GM15510 (cell line): ENCODE measurements around the gene SLF2.

Experiments used
- POLR2A ChIP-seq: IDR thresholded peaks from 3 replicates; pipeline ENCODE4 v1.6.1; 2011; ENCODE audit warnings: borderline replicate concordance; ENCODE audit not compliant: insufficient read length; ENCODE audit errors: extremely low read depth

The SLF2 gene

DNA sequence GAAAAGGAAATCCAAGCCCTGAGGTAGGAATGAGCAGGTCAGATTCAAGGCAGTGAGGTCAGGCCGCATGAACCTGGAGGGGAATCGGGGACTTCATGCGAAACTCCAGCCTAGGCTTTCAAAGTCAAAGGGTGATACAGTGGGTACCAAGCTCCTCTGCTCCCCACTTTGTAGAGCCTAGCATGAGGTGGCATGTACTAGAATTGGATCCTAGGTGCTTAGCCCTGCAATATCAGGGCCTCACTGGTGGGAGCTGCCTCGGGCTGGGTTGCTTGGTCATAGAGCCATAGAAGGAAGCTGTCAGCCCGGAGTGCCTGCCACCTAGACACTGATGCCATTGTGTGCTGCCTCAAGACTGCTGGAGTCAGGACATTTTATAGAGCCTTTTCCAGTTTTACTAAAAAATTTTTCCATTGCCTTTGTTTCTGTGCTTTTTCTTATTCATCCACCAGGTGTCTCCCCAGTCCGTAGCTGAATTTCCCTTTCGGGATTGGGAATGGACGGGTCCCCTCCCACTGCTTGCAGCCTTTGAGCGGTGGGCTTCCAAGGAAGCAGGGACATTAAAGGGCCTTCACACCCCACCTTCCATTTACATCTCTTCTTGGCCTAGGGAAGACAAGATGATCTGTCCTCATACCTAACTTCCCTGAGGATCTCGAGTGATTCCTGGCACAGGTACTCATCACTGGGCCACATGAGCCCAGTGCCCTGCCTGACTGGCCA, 81.4 kb downstream of the SLF2 start:
- TF ChIP-seq POLR2A = no peak

DNA sequence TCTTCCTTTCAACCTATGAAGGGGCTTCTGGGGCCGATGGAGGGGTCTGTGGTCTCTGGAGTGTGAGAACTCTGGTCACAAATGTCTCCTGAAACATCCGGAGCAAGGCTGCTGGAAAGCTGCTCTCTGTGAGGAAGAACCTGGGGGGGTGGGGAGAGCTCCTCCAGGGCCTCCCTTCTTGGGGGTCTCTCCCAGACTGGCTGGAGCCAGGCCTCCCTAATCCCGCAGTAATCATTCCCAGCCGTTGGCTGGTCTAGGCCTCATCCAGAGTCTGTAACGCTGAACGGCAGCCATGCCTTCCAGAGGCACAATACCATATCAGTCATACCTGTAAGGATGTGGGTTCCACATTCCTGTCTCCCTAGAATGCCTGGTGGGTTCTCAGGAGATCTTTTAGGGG, 82.4 kb downstream of the SLF2 start:
- no peak for TF ChIP-seq POLR2A

DNA sequence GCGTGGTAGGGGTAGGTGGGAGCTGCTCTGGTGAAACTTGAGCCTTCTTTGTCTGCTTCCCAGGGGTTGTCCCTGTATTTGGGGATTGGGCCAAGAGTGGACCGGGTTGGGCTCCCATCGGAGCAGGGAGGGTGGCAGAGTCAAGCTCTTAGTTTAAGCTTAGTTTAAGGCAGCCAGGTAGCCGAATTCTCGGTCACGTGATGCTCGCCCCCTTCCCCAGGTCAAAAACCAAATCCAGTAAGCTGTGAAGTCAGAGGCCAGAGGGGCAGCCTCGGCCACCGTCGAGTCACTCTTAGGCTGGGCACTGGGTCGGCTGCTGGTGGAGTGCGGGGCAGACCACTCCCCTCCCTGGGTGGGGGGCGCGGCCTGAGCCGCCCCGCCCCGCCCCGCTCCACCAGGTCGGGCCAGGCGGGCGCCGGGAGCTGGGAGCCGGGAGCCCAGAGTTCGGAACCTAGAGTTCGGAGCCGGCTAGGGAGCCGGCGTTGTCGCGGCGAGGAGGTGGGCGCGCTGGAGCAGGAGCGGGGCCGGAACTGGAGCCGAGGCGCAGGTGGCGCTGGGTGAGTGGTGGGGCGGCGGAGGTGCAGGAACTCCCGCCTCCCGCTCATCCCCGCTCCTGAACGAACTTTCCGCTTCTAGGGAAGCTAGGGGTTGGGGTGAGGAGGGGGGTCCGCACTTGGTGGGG, 84.1 kb downstream of the SLF2 start:
- peak; percentile 56 for TF ChIP-seq POLR2A

DNA sequence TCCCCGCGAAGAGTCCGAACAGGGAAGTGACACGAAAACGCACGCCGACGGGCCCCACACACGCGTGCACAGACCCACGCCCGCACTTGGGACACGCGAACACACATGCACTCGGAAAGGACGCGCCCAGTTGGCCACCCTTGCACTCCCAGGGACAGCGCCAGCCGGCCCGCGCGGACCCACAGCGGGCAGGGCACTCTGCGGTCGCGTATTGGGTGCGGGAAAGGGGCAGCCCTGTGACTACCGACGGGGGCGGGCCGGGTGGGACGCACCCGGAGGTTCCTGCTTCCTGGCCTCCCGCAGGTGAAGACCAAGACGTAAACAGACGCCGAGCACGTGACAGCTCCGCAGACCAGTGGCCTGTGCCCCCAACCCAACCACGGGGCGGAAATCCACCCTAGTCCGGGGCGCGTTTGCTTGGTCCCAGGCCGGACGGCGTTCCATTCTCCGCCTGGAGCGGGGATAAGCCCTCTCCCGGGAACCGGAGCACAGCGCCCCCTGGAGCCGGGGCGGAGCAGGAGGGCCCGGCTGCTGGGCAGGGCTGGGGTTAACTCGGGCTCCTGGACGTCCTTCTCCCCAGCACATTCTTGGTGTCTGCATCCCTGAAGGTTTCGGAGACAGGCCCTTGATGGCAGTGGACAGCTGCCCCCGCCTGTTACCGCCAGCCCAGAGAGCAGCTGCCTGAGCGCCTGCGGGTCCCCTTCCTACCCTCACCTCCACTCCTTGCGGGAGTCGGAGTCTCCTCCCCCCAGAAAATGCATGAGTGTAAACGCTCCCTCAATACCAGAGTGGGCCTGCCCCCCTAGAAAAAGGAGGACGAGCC, 84.8 kb downstream of the SLF2 start:
- peak; percentile 49 for TF ChIP-seq POLR2A

DNA sequence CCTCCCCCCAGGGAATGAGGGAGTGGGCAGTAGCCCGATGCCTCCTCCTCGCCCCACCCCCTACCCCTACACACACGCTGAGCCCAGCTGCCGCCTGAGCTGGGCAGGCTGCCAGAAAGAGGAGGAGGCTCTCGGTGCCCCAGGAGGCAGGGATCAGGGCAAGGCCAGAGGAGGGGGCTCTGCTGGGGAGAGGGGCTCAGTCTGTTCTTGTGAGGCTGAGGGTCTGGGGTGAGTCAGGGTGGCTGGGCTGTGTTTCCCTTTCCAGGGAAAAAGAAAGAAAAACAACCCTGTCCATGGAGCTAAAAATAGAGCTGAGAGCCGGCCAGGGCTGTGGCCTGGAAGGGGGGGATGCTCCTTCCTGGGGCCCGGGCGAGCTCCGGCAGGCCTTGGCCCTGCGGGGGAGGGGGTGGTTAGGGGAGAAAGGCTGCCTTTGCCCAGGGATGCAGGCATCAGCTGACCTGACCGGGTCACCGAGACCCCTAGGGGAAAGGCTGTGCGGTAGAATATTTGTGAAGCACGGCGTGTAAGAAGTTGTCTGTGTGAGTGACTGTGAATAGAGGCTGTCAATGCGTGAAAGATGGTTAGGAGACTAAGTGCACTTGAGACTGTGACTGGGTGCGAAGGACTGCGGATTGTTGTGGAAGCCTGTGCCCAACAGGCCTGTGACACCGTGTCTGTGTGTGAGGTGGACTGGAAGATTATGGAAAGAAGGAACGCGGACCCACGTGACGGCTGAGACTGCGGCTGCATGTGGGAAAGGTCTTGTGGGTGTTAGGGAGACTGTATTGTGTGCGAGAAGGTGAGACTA, 85.6 kb downstream of the SLF2 start:
- TF ChIP-seq POLR2A = no peak

DNA sequence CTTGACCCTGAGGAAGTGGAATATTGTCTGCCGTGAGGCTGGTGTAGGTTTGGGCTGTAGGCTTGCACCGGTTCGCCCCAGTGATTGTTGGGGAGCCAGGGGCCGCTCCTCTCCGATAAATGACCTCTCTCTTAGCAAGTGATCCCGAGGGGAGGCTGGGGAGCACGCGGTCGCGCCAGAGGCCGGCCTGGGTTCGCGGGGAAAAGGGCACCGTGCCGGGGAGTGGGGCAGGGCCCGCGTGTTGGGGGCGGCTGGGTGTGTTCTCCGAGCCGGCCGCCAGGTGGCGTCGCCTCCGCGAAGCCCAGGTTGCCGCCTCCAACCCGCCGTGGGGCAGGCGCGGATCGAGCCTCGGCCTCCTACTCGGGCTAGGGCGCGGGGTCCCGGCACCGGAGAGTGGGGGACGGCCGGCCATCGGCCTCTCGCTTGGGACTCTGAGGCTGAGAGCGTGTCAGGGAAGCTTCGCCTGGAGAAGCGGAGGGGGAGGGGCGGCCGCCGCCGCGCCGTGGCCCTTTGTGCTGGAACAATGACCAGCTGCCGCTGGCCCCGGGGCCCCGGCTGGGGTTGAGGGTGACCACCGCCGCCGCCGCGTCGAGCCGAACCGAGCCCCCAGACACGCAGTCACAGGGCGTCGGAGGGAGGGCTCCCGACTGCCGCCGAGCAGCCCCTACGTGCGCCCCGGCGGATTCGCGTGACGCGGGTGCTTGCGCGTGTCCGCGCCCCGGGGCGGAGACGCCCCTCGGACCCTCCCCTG, 86.4 kb downstream of the SLF2 start:
- peak; percentile 28 for TF ChIP-seq POLR2A

DNA sequence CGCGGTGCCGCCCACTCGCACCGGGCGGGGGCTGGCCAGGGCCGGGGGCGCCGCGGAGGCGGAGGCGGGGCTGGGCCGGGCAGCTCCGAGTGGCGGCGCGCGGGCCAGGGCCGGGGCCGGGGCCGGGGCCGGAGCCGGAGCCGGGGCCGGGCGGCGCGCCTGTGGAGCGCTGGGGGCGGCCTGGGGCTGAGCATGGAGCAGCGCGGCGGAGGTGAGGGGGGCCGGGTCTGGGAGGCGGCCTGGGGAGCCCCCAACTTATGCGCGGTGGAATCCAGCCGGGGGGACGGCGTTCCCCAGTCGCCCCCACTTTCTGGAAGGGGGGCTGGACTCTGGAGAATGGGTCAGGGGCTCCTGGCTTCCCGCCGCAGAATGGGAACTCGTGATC, 87.0 kb downstream of the SLF2 start, which contains the start of gene LZTS2:
Gene LZTS2, plus strand, starts transcription at position 67 of the 385 bp plus-strand sequence. CDS start 2,731 bp downstream, outside the sequence.
- TF ChIP-seq POLR2A = no peak

DNA sequence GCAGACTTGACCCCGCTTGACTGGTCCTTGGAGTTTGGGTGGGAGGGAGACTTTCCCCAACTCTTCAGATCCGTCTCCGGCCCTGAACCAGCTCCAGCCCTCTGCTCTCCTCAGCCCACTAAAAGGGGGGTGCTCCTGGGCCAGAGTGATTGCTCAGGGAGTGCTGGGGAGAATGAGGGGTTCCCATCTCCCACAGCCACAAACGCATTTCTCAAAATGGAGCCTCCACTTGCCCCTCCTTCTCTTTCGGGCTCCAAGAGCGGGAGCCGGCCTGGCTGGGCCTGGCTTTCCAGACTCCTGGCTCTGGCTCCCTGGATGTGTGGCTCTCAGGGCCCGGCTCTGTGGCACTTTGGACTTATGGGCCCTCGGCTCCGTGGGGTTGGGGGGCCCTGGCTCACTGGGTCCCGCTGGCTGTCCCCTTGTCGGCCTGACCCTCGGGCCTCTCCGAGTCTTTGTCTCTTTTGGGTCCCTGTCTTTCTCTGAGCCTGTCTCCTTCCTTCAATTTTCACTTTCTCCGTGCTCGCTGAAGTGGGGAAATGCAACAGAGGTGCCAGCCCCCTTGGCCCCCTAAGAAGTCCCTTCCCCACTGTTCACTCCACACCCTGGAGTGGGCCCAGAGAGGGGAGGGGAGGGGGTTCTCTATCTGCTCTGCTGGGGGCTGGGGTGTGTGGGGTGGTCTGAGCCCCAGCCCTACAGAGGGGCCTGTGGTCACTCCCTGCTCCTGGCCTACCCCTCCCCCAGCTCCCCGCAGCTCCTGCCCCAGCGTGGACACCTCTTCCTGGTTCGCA, 87.6 kb downstream of the SLF2 start:
- TF ChIP-seq POLR2A = no peak

DNA sequence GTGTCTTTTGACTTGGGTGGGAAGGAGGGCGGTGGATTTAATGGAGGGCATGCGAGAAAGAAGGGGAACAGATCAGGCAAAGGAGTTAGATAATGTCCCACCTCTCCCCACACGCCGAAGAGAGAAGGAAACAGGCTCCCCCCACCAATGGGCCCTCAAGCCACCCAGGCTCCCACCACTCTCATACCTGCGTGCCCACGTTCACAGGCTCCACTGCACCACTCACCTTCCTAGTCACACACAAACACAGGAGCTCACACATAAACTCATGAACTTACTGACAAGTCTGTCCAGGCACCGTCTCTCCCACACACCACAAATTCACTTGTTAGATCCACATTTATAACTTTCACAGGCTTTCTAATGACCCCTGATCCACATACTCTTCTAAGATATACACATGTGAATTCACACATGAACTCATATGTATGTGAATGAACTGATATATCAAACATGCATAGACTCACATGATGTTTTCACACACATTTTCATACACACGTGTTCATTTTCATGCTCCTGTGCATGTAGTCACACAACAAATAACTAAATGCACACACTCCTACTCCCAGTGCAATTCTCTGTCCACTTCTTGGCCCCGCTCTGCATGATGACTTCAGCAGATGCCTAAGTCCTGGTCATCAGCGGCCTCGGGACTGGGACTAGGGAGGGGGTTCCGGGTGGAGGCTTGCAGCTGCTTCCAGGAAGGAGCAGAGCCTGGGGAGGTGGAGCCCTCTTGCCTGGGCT, 88.3 kb downstream of the SLF2 start:
- no peak for TF ChIP-seq POLR2A

DNA sequence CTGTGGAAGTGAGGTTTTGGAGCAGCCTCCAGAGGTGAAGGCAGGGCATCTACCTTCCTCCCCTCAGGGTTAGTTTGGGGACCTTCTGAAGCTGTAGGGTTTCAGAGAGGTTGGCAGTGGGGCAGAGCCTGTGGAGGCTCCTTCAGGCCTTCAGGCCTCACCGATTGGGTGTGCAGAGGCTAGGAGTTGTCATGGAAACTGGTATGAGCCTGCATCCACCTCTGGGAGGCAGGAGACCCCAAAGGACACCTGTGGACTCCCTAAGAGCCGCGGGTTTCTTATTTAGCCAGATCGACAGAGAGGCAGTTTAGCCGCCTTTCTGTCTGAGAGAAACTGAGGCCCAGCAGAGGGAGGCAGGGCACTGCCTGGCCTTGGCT, 88.9 kb downstream of the SLF2 start:
- TF ChIP-seq POLR2A = no peak

DNA sequence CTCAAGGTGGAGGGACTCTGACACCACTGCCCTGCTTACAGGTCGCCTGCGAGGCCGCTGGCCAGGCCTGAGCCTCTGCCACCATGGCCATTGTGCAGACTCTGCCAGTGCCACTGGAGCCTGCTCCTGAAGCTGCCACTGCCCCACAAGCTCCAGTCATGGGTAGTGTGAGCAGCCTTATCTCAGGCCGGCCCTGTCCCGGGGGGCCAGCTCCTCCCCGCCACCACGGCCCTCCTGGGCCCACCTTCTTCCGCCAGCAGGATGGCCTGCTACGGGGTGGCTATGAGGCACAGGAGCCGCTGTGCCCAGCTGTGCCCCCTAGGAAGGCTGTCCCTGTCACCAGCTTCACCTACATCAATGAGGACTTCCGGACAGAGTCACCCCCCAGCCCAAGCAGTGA, 89.7 kb downstream of the SLF2 start:
- no peak for TF ChIP-seq POLR2A

DNA sequence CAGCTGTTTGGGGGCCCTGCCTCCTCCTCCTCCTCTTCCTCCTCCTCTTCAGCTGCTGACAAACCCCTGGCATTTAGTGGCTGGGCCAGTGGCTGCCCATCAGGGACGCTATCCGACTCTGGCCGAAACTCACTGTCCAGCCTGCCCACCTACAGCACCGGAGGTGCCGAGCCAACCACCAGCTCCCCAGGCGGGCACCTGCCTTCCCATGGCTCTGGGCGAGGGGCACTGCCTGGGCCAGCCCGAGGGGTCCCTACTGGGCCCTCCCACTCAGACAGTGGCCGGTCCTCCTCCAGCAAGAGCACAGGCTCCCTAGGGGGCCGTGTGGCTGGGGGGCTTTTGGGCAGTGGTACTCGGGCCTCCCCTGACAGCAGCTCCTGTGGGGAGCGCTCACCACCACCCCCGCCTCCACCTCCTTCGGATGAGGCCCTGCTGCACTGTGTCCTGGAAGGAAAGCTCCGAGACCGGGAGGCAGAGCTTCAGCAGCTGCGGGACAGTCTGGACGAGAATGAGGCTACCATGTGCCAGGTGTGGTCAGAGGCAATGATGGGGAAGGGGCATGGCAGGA, 91.0 kb downstream of the SLF2 start:
- TF ChIP-seq POLR2A = no peak

DNA sequence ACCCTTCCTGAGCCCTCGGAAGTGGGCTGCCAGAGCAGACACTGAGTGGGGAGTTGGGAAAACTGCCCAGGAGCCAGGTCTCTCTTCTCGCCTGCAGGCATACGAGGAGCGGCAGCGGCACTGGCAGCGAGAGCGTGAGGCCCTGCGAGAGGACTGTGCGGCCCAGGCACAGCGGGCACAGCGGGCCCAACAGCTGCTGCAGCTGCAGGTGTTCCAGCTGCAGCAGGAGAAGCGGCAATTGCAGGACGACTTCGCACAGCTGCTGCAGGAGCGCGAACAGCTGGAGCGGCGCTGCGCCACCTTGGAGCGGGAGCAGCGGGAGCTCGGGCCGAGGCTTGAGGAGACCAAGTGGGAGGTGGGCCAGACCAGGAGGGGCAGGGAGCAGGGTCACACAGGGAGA, 92.6 kb downstream of the SLF2 start:
- TF ChIP-seq POLR2A = no peak
